GM12878 (cell line): ENCODE data around the gene INSIG1. TPM values are rescaled to one million over a fixed set of nuclear protein-coding genes. Genes with fewer than 3 reads are reported as not detected.
A peak's percentile ranks its signal among the peaks of the same experiment; 100 is the strongest.

Experiments used
- EZH2 ChIP-seq: IDR thresholded peaks from 2 replicates; pipeline ENCODE4 v1.6.1; 2012; ENCODE audit warnings: low read depth, mild to moderate bottlenecking, control low read depth, inconsistent platforms, low read length, borderline replicate concordance; ENCODE audit not compliant: control insufficient read depth
- FOS ChIP-seq: IDR thresholded peaks from 3 replicates; pipeline ENCODE4 v1.6.1; 2011; ENCODE audit warnings: borderline replicate concordance; ENCODE audit not compliant: insufficient read length; ENCODE audit errors: extremely low read depth
- FOXM1 ChIP-seq: IDR thresholded peaks from 2 replicates; pipeline ENCODE4 v1.6.1; 2012; ENCODE audit warnings: low read depth, mild to moderate bottlenecking, inconsistent platforms, low read length, moderate library complexity
- HCFC1 ChIP-seq: fragments of 150-350 bp; IDR thresholded peaks from 2 replicates; pipeline ENCODE4 v1.6.1; 2014; ENCODE audit warnings: low read length
- HDAC2 ChIP-seq: fragments of 200-600 bp; sonication (generic); IDR thresholded peaks from 2 replicates; pipeline ENCODE4 v1.6.1; 2017
- IKZF2 ChIP-seq, 2 experiments: fragments of 450-650 bp; IDR thresholded peaks; 2 replicates each; pipeline ENCODE4 v1.6.1; 2017; ENCODE audit warnings: mild to moderate bottlenecking in 2 of 2, moderate library complexity in 2 of 2
- KDM1A ChIP-seq: fragments of 200-600 bp; sonication (generic); IDR thresholded peaks from 2 replicates; pipeline ENCODE4 v1.6.1; 2016; ENCODE audit warnings: borderline replicate concordance
- MTA3 ChIP-seq: IDR thresholded peaks from 2 replicates; pipeline ENCODE4 v1.6.1; 2012; ENCODE audit warnings: low read length, inconsistent platforms, borderline replicate concordance
- NR2C1 ChIP-seq: fragments of 450-650 bp; IDR thresholded peaks from 2 replicates; pipeline ENCODE4 v1.6.1; 2017; ENCODE audit warnings: antibody characterized with exemption, mild to moderate bottlenecking, moderate library complexity
- PAX8 ChIP-seq: fragments of 450-650 bp; IDR thresholded peaks from 2 replicates; pipeline ENCODE4 v1.6.1; 2017; ENCODE audit warnings: mild to moderate bottlenecking, moderate library complexity
- RAD21 ChIP-seq: IDR thresholded peaks from 2 replicates; pipeline ENCODE4 v1.6.1; 2011; ENCODE audit warnings: mild to moderate bottlenecking, low read depth, low read length, moderate library complexity; ENCODE audit not compliant: insufficient read depth
- RBBP5 ChIP-seq: fragments of 200-600 bp; sonication (generic); conservative IDR thresholded peaks from 2 replicates; pipeline ENCODE4 v1.6.1; 2016
- SREBF1 ChIP-seq: IDR thresholded peaks from 2 replicates; pipeline ENCODE4 v1.6.1; 2012; ENCODE audit warnings: mild to moderate bottlenecking, low read length
- TARDBP ChIP-seq: IDR thresholded peaks from 2 replicates; pipeline ENCODE4 v1.6.1; 2016; ENCODE audit warnings: borderline replicate concordance
- ZBED1 ChIP-seq: IDR thresholded peaks from 2 replicates; pipeline ENCODE4 v1.6.1; 2016; ENCODE audit warnings: borderline replicate concordance
- ZNF24 ChIP-seq: fragments of 450-650 bp; IDR thresholded peaks from 2 replicates; pipeline ENCODE4 v1.6.1; 2017; ENCODE audit warnings: antibody characterized with exemption, mild to moderate bottlenecking
- polyA plus RNA-seq, 11 experiments: library from polyadenylated mRNA; depleted of rRNA in 4 of 11; unstranded in 6 of 11; stranded (reverse) in 5 of 11; fragments of >200 nt; fragmentation: Nextera tagmentation in 4 of 11; fragmentation: Illumina TruSeq in 1 of 11; extraction: Ambion mirVana in 4 of 11; extraction: Trizol in 1 of 11; gene quantifications; 1 replicate in 1 of 11; 2 replicates in 10 of 11; pipeline versions ENCODE4 v1.2.1 to v1.2.3, GENCODE V29; 2011 to 2016; ENCODE audit warnings: inconsistent platforms in 2 of 11, missing spikeins in 2 of 11, low read depth in 1 of 11
- total RNA-seq, 4 experiments: library from RNA; depleted of rRNA in 3 of 4; stranded (reverse); fragments of >200 nt in 3 of 4; fragmentation: Illumina TruSeq in 1 of 4; extraction: Trizol in 1 of 4; gene quantifications; 2 replicates each; pipeline versions ENCODE4 v1.2.1 to v1.2.3, GENCODE V29; 2013 to 2021
- TF ChIP-seq, protein P1 (sequence below): fragments of 450-650 bp; IDR thresholded peaks from 2 replicates; pipeline ENCODE4 v1.6.1; 2014; ENCODE audit warnings: mild to moderate bottlenecking
- TF ChIP-seq, protein P2 (sequence below): fragments of 450-650 bp; IDR thresholded peaks from 2 replicates; pipeline ENCODE4 v1.6.1; 2016; ENCODE audit warnings: mild to moderate bottlenecking
- TF ChIP-seq, protein P3 (sequence below): fragments of 450-650 bp; IDR thresholded peaks from 2 replicates; pipeline ENCODE4 v1.6.1; 2017; ENCODE audit warnings: mild to moderate bottlenecking, moderate library complexity
- TF ChIP-seq, protein P4 (sequence below): fragments of 450-650 bp; formaldehyde crosslinking; IDR thresholded peaks from 2 replicates; pipeline ENCODE4 v1.4.0; 2020; ENCODE audit warnings: mild to moderate bottlenecking, moderate library complexity
- TF ChIP-seq, protein P5 (sequence below): IDR thresholded peaks from 2 replicates; pipeline ENCODE4 v1.6.1; 2012; ENCODE audit warnings: low read depth, low read length, improper control_type of control experiment

Gene INSIG1
- total and polyA plus RNA-seq, 10 of the 15 experiments (the other 5 are each of a cell fraction or from before 2014, with no cell fraction given), result 29.6 to 168 (median 91.1) TPM

DNA sequence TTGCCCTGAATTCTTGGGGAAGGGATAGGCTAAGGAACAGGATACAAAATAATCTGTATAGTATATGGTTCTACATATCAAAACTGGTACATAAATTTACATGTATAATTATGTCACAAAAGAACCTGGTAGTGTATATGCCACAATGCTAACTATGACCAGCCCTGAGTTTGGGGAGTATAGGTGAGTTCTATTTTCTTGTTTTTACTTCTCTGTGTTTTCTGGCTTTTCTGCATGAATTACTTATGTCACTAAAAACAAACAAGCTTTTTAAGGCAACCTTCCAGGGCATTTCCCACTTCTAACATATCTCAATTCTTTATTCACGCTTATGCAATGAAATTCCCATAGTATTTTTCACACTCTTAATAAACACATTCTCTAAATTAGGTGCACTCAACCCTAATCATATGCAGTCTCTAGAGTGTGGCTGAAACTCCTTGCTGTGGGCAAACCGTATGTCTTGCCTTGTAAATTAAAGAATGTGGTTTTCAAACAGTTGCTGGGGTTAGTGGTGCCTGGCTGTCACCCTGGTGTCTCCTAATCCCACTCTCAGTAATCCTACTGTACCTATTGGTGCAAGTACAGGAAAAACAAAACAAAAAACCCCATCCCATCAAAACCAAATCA is 14.0 kb upstream of the INSIG1 start (continued):
- TF ChIP-seq, protein P1, sequence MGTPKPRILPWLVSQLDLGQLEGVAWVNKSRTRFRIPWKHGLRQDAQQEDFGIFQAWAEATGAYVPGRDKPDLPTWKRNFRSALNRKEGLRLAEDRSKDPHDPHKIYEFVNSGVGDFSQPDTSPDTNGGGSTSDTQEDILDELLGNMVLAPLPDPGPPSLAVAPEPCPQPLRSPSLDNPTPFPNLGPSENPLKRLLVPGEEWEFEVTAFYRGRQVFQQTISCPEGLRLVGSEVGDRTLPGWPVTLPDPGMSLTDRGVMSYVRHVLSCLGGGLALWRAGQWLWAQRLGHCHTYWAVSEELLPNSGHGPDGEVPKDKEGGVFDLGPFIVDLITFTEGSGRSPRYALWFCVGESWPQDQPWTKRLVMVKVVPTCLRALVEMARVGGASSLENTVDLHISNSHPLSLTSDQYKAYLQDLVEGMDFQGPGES, result no peak
- TF ChIP-seq PAX8 (no peak), SREBF1 (no peak), ZNF24 (no peak), MTA3 (no peak), FOS (no peak), RAD21 (no peak), ZBED1 (no peak), HCFC1 (no peak), KDM1A (no peak), EZH2 (no peak), TARDBP (no peak), NR2C1 (no peak), FOXM1 (peak; percentile 33; the same call in 1 of the 2 replicates), IKZF2 (IDR thresholded peaks at IDR 0.05) (peak; percentile 91), HDAC2 (no peak), RBBP5 (no peak)
- TF ChIP-seq, protein P2, sequence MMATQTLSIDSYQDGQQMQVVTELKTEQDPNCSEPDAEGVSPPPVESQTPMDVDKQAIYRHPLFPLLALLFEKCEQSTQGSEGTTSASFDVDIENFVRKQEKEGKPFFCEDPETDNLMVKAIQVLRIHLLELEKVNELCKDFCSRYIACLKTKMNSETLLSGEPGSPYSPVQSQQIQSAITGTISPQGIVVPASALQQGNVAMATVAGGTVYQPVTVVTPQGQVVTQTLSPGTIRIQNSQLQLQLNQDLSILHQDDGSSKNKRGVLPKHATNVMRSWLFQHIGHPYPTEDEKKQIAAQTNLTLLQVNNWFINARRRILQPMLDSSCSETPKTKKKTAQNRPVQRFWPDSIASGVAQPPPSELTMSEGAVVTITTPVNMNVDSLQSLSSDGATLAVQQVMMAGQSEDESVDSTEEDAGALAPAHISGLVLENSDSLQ, result no peak
- TF ChIP-seq, protein P3, sequence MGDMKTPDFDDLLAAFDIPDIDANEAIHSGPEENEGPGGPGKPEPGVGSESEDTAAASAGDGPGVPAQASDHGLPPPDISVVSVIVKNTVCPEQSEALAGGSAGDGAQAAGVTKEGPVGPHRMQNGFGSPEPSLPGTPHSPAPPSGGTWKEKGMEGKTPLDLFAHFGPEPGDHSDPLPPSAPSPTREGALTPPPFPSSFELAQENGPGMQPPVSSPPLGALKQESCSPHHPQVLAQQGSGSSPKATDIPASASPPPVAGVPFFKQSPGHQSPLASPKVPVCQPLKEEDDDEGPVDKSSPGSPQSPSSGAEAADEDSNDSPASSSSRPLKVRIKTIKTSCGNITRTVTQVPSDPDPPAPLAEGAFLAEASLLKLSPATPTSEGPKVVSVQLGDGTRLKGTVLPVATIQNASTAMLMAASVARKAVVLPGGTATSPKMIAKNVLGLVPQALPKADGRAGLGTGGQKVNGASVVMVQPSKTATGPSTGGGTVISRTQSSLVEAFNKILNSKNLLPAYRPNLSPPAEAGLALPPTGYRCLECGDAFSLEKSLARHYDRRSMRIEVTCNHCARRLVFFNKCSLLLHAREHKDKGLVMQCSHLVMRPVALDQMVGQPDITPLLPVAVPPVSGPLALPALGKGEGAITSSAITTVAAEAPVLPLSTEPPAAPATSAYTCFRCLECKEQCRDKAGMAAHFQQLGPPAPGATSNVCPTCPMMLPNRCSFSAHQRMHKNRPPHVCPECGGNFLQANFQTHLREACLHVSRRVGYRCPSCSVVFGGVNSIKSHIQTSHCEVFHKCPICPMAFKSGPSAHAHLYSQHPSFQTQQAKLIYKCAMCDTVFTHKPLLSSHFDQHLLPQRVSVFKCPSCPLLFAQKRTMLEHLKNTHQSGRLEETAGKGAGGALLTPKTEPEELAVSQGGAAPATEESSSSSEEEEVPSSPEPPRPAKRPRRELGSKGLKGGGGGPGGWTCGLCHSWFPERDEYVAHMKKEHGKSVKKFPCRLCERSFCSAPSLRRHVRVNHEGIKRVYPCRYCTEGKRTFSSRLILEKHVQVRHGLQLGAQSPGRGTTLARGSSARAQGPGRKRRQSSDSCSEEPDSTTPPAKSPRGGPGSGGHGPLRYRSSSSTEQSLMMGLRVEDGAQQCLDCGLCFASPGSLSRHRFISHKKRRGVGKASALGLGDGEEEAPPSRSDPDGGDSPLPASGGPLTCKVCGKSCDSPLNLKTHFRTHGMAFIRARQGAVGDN, result no peak
- TF ChIP-seq, protein P4, sequence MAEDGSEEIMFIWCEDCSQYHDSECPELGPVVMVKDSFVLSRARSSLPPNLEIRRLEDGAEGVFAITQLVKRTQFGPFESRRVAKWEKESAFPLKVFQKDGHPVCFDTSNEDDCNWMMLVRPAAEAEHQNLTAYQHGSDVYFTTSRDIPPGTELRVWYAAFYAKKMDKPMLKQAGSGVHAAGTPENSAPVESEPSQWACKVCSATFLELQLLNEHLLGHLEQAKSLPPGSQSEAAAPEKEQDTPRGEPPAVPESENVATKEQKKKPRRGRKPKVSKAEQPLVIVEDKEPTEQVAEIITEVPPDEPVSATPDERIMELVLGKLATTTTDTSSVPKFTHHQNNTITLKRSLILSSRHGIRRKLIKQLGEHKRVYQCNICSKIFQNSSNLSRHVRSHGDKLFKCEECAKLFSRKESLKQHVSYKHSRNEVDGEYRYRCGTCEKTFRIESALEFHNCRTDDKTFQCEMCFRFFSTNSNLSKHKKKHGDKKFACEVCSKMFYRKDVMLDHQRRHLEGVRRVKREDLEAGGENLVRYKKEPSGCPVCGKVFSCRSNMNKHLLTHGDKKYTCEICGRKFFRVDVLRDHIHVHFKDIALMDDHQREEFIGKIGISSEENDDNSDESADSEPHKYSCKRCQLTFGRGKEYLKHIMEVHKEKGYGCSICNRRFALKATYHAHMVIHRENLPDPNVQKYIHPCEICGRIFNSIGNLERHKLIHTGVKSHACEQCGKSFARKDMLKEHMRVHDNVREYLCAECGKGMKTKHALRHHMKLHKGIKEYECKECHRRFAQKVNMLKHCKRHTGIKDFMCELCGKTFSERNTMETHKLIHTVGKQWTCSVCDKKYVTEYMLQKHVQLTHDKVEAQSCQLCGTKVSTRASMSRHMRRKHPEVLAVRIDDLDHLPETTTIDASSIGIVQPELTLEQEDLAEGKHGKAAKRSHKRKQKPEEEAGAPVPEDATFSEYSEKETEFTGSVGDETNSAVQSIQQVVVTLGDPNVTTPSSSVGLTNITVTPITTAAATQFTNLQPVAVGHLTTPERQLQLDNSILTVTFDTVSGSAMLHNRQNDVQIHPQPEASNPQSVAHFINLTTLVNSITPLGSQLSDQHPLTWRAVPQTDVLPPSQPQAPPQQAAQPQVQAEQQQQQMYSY (CRISPR knock-in tag), result no peak
- TF ChIP-seq, protein P5, sequence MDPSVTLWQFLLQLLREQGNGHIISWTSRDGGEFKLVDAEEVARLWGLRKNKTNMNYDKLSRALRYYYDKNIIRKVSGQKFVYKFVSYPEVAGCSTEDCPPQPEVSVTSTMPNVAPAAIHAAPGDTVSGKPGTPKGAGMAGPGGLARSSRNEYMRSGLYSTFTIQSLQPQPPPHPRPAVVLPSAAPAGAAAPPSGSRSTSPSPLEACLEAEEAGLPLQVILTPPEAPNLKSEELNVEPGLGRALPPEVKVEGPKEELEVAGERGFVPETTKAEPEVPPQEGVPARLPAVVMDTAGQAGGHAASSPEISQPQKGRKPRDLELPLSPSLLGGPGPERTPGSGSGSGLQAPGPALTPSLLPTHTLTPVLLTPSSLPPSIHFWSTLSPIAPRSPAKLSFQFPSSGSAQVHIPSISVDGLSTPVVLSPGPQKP, result no peak
